Muscle of back (tissue), 11 donors: ENCODE data around the gene TBC1D5. TPM values are rescaled to one million over a fixed set of nuclear protein-coding genes. Genes with fewer than 3 reads are reported as not detected.

Source experiments
- DNase-seq, 3 donors: peaks; one replicate each; pipeline versions ENCODE4 v3.0.0 to v3.0.0-alpha.2; 2013
- polyA plus RNA-seq, 10 donors: library from polyadenylated mRNA; unstranded; fragments of 120-200 nt; gene quantifications; one replicate each; pipeline ENCODE4 v1.2.1, GENCODE V29; 2013; ENCODE audit not compliant: insufficient read length in 10 of 10

Gene TBC1D5
- polyA plus RNA-seq, 10 donors: 25.5 to 37.7 (median 32.2) TPM

DNA sequence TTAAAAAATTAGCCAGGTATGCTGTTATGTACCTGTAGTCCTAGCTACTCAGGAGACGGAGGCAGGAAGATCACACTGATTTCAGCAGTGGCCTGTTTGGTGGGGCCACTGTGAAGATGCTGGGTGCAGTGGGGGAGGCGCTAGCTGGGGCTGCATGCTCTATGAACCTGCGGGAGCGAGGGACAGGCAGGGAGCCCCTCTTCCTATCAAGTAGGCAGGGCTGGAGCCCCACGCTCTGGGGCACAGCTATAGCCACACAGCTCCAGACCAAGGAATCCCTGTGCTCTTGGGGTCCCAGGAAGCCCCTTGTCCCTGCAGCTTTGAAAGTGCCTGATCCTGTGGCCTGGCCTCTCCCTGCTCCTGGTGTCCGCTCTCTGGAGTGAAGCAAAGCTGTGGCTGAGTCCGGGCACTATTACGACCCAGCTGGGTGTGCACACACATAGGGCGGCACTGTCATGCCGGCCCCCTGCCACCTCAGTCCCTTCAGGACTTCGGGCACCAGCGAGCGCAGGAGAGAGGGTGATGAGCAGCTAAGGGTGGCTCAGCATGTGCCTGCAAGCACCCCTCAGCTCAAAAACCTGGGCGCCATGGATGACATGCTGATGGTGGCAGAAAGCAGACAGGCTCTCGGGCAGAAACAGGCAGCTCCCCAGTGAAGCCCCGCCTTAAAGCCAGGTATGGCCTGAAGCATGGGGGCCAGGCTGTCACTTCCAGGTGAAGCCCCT lies 262.6 kb downstream of the TBC1D5 start:
- DNase-seq: no peak

DNA sequence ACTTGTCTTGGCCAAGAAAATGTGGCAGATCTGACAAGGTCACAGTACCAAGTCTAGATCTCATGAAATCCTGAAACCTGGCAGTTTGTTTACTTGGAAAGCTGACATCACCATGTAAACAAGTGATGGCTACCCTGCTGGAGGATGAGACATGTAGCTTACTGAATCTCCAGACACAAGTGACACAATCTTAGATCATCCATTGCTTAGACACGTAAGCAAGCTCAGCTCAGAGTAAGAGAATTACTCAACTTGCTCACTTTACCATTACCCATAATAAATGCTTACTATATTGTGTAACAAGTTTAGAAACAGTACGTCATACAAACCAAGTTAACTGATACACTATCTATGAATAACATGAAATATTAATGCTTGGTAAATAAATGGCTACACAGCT lies 263.8 kb downstream of the TBC1D5 start:
- no peak for DNase-seq

DNA sequence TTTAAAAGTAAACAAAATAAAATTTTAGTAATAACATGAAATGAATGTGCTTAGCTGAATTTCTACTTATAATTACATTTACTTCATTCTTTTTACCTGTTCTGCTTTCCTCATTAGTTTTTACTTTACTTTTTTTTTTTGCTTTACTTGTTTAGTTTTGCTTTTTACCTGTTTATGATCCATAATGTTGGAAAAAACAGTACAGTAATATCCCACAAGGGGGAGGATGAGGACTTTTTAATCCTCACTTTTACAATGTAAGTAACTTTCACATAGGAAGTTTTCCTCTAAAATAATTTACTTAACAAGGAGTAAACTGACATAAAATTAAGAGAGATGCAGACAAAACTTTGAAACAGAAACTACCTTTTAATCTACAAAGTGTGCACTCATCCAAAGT lies 268.7 kb downstream of the TBC1D5 start:
- DNase-seq: no peak

DNA sequence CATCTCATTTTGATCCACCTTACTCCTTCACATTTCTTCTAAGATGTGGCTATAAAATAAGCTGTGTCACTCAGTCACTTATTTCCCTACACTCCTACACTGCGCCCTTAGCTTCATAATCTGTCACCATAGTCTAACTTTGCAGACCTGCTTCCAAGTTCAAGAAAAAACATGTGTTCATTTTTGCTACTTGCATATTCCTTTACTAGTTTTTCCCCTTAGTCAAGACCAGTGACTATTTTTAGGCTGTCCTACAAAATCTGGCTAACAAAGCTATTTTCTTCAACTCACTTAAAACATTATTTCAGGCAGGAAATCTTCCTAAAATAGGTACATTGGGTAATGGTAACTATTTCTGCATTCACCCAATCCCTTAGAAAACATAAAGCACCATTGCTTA lies 272.5 kb downstream of the TBC1D5 start:
- DNase-seq: peak in 1 of 3 donors; percentile 6

DNA sequence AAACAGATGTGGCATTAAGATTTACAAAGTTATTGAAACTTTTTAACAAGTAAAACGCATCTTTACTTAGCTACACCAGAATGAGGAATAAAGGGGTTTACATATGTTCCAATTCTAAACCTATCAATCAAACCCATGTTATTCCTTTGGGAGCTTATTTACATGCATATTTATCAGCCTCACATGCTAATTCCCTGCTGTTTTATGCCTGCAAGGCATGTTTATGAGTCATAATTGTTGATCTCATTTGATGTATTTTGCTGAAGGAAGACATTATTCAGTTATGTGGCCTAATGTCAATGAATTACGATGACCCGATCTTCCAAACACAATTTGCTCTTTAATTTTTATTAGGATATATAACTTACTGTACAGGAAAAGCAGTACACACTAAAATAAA lies 272.9 kb downstream of the TBC1D5 start:
- DNase-seq: no peak

DNA sequence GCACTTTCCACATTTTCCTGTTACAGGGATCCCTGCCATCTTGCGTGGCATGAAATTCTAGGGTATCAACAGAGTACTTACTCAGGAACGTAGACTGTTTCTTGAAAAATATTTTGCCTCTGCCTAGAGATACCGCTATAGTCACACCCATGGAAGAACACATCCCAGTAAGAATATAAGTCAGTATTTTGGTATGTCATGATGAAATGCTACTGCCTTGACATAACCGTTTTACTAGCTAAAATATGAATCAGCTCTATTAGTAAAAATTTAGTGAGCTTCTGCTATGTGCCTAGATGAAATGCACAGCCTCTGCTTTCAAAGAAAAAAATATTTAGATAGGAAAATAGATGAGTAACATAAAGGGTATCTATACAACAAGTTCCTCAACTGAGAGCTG lies 276.4 kb downstream of the TBC1D5 start:
- no peak for DNase-seq

DNA sequence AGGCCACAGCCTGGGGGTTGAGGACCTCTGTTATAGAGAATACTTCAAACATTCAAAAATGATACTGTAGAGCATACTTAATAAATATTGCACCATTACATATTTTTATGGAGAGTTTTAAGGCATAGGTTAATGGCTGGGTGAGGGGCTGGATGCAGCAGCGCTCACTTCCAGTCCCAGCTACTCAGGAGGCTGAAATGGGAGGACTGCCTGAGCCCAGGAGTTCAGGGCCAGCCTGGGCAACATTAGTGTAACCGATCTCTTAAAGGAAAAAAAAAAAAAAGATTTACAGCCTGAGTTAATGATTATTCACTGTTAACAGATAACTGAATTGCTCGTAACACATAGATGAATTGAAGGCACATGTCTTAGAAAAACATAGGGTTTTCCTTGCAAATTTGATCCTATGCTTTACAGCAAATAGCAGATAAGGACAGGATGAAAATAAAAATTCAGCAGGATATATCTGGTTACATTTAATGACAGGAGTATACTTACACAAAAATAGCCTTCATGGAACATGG lies 282.9 kb downstream of the TBC1D5 start:
- no peak for DNase-seq

DNA sequence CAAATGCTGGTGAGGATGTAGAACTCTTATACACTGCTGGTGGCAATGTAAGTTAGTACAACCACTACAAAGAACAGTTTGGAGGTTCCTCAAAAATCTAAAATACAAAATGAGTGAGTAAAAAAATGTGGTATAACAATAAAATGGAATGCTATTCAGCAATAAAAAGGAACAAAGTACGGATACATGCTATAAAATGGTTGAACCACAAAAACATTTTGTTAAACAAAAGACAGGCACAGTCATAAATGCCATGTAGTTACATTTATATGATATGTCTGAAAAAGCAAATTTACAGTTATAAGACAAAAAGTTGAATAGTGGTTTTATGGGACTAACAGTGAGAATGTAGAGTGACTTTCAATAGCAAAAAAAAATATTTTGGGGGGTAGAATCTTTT lies 285.8 kb downstream of the TBC1D5 start:
- no peak for DNase-seq

DNA sequence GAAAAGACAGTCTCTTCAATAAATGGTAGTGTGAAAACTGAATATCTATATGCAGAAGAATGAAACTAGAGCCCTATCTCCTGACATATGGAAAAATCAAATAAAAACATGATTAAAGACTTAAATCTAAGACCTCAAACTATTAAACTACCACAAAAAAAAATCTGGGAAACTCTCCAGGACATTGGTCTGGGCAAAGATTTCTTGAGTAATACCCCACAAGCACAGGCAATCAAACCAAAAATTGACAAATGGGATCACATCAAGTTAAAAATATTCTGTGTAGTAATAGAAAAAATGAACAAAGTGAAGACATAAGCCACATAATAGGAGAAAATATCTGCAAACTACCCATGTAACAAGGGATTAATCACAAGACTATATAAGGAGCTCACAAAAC lies 286.4 kb downstream of the TBC1D5 start:
- DNase-seq: no peak

DNA sequence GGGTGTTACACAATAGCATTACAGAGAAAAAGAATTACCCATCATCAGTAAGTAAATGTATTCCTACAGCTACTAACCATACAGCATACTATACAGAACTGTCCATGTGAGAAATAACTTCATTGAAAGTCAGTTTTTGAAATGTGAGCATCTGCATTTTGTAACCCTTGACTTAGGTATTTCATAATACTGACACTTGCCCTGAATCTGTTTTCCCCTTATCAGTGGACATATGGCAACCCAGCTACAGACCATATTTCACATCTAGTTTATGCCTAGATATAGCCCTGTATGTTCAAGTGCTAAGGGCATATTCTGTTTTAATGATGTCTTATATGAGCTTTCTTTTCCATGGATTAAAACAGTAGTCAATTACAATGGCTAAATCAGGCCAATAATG lies 297.6 kb downstream of the TBC1D5 start:
- DNase-seq: no peak

DNA sequence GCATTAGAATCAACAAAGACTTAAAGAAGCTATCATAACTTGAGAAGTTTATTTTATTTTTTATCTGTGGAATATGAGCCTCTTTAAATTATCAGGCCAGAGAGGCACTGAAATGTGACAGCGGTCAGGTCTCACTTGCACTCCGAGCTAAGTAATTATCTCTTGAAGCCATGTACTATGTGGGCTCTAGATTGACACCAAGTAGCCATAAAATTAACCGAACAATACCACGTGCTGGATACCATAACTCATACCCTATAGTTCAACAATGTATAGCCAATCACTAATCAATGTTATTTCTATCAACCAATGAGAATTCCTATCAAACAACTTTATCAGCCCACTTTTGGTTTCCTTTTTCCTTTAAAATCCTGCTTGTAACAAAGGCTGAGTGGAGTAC lies 299.3 kb downstream of the TBC1D5 start:
- no peak for DNase-seq

DNA sequence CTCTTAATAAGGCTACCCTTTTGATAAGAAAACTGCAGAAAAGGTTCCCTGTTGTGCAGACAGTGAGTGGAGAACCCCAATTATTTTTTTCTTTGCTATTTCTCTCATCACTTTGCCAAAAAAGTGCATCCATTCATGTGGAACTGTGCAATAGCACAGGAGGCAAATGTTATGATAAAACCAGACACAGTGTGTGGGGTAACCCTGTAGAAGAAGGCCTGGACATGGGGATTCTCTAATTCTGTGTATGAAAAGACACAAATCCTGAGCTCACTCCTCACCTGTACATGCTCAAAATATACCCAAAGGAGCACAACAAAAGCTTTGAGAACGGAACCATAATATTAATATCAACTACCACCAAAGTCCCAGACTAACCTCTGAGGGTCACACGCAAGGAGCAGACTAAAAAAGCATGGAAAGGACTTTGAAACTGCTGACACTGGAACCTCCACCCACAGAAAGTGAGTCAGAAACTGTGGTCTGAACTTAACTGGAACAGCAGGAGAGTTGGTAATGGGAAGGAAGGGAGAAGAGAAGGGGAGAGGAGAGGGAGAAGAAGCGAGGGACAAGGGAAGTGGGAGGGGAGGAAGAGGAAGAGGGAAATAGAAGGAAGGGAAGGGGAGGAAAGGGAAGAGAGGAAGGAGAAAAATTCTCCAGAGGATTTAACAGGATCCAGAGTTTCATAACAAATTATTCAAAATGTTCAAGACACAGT lies 299.9 kb downstream of the TBC1D5 start:
- DNase-seq: no peak

DNA sequence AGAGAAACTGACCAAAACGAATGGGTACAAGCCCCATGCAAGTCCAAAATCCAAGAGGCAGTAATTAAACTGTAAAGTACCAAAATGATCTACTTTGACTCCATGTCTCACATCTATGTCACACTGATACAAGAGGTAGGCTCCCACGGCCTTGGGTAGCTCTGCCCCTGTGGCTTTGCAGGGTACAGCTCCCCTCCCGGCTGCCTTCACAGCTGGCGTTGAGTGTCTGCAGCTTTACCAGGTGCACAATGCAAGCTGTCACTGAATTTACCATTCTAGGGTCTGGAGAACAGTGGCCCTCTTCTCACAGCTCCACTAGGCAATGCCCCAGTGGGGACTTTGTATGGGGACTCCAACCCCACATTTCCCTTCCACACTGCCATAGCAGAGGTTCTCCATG lies 308.6 kb downstream of the TBC1D5 start:
- DNase-seq: no peak

DNA sequence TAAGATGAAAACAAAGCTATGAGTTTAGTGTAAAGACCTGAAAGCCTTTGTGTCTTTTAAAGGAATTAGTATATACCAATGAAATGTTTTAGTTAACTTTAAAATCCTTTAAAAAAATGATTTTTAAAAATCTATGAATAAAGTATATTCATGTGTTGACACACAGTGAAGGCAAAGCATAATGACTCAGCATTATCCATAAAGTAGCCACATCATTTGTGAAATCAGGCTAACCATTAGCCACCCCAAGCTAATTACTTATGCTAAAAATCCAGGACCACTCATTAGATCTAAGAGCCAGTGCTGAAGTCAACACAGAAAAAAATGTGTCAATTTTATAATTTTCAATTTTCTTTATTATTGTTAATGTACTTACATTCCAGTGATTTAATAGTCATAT lies 310.2 kb downstream of the TBC1D5 start:
- DNase-seq: no peak

DNA sequence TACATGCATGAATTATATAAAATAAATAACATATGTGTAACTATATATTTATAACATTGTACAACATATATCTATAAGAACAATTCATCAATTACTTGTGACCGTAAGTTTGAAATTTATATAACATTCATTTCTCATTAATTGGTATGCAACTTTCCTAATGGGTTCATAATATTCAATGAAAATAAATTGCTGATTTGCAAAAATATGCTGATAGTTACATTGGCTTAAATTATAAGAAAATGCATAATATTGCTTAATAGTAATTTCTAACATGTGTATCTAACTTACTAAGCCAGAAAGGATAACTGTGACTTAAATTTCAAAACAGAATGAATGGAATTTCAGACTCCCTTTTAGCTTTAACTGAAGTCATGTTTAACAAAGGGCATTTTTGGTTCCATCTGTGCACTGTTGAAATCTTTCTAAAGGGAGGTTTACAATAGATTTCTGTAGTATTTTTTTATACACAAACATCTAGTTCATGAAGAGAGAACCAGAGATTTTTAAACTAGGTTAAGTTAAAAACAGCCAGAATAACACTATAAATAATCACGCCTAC lies 310.9 kb downstream of the TBC1D5 start:
- no peak for DNase-seq

DNA sequence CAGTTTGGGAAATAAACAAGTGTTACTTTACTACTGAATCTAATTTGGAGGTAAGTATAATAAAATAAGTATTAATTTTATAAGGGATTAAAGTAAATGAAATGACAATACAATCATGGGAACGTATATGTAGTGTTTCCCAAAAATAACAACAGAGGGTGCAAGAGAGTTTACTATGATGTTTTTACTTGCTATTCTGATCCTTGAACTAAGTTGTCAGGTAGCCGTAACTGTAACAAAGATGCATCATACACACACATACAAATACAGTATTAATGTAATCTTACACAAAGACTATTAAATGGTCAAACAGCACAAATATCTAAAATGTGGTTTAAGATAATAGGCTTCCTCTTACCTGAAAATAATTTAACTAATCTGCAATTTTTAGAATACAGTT lies 311.4 kb downstream of the TBC1D5 start:
- DNase-seq: peak in 2 of 3 donors; percentile 22 to 48

DNA sequence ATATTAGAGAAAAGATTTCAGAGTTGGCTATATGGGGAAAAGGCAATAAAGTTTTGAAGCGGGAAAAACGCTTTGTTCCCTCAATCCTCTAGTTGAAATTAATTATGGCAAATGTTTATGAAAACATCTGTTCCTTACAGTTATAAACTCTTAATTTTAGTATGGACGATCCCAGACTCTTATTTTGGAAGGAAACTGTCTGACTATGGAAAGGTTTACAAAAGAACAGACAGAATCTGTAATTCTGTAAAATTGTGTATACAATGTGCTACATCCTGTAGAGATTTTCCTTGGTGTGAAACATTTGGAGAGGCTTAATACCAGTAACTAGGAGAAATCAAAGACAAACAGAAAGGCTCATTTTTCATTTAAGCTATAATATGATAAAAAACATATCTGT lies 311.8 kb downstream of the TBC1D5 start:
- DNase-seq: no peak

DNA sequence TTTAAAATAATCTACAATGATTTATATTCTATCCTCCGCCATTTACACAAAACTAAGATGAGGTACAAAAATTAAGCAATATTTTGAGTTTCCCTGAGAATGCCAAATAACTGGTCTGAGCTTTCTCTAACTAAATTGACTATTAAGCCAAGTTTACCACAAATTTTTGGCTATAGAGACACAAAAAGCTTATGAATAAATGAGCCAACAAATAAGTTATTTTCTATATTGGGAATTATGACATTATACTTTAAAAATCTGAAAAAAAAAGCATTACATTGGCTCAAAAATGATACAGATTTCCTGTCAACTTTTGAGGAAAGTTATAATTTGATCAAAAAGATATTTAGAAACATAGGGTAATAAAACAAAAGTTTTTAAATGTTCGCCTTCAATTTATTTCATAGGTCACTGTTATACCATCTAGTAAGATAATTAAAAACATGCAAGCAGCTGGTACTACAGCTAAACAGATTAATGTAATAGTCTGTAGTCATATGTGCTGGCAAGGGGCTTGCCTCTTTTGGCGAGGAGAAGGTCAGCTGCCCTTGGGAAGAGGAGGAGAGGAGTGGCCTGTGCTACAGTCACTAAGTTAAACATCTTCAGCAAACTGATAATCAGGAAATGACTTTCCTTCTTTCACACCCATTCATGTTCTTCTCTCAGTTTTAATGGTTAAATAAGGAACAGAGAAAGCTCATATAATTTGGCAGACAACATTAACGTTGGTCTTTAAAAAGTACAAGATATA lies 318.5 kb downstream of the TBC1D5 start:
- peak; percentile 37 to 71 (median 53) for DNase-seq

DNA sequence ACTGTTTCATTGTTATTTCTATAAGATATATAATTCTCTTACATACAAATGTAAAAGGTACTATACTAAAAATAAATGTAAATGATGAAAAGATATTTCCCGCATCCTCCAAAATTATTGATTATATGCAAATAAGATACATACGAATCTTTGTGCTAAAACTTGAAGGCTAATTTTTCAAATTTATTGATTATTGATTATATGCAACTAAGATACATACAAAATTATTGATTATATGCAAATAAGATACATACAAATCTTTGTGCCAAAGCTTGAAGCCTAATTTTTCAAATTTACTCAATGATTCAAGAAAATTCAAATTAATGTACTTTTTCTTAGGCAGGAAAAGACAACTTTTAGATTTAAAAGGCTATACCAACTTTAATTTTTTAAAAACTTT lies 319.8 kb downstream of the TBC1D5 start:
- DNase-seq: no peak

DNA sequence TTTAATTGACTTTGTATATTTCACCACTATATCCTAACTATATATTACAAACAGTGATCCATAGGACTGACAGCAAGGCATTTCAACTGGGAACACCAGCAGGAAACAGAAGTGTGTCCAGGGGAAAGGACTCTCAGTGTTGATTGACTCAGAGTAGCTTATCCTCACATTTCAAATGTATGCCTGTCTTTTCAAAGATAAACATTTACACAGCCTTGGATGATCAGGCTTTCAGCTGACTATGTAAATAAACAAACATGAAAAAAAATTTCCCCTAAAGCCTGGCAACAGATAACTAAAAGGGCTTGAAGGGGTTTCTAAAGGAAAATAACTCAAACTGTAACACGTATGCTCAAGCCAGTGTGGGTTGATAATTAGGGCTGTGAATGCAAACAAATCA lies 321.8 kb downstream of the TBC1D5 start:
- no peak for DNase-seq

DNA sequence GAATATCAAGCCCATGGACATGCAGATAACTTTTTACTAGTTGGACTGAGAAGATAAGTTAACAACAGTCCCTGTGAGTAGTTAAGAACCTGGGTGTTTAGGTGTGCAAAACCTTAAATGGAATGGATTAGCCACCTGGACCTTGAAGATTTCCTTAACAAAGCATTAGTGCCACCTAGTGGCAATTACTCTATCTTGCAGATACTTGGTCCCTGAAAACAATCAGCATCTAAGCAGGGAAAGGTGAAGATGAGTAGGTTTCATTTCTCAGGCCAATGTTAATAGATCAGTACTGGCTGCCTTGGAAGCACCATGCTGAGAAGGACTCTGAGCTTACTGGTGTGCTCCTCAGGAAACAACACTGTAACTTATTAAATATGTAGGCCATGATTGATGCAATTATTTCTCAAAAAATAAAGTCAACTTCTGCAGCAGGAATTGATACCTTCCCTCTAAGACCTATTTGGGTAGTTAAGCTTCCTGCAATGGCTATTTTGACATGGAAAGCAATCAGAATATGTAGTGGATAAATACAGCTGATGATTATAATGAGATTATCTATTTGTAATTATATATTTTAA lies 329.4 kb downstream of the TBC1D5 start:
- peak in 2 of 3 donors; percentile 24 to 48 for DNase-seq
